GM19240 (cell line): Measurements from ENCODE around the gene VDAC1.

ENCODE experiments used
- DNase-seq: peaks from one replicate; pipeline ENCODE4 v3.0.0; 2011; ENCODE audit warnings: low spot score; ENCODE audit not compliant: insufficient read length

VDAC1 gene

GRCh38 chr5:133927300-133928180 lies 77.2 kb downstream of the VDAC1 start:
- DNase-seq = no peak

DNA sequence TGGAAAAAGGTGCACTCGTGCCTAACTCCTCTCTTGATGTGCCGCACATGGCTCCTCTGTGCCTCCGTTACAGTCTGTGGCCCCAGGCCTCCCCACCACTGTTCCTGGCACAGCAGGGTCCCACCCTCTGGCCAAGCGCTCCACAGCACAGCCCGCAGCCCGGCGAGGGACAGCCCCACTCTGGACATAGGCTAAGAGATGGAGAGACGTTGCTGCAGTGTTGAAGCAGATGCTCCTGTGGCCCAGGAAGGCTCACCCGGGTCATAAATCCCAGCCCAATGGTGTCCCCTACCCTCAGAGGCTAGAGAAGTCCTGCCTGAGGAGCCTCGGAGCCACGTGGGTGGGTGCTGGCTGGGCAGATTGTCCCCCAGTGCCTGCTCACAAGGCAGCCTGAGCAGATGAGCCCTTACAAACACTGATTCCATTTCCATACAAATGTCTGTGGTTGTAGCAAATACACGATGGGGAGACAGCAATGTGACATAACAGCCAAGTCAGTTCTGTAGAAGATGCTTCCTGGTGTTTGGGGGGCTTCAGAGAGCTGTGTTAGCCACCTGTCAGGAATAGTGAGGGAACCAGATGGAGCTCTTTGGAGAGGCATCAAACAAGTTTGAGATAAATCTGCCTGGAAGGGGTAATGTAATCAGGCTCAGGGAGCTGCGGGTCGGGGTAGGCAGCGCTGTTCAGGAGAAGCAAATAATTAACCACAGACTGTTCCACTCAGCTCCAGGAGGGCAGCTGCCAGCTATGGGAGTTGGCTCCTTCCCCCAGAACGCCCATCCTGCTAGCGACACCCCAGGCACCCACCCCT lies 78.1 kb downstream of the VDAC1 start:
- no peak for DNase-seq

DNA sequence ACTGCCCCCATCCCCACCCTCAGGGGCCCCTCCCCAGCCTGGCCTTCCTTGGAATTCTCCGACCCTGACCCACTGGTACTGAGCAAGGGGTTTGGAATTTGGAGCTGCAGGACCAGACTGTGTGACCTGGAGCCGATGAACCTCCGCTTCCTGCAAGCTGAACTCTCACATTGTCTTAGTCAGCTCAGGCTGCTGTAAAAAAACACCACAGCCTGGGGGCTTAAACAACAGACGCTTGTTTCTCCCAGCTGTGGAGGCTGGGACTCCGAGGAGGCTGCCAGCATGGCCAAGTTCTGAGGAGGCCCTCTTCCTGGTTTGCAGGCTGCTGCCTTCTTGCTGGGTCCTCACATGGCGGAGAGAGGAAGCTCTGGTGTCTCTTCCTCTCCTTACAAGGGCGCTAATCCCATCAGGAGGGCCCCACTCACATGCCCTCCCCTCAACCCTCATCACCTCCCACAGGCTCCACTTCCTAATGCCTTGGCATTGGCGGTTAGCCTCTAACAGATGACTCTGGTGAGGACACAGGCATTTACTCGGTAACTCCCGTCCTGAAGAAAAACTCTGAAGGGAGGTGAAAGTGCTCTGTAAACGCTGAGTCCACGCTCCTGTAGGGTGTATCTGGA lies 78.8 kb downstream of the VDAC1 start:
- DNase-seq = no peak

DNA sequence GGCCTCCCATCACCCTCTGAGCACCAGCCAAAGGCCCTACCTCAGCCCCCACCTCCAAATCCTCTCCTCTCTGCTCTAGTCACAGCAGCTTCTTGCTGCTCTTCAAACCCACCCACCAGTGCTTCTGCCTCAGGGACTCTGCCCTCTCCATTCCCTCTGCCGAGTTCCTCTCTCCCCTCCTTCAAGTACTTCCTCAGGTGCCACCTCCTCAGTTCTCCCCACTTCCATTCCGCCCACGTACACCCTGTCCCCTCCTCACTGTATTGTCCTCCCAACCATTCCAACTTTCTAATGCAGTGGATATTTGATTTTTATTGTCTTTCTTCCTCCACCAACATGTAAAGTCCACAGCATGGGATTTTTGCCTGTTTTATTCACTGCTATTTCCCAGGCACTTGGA lies 79.5 kb downstream of the VDAC1 start:
- DNase-seq = no peak

DNA sequence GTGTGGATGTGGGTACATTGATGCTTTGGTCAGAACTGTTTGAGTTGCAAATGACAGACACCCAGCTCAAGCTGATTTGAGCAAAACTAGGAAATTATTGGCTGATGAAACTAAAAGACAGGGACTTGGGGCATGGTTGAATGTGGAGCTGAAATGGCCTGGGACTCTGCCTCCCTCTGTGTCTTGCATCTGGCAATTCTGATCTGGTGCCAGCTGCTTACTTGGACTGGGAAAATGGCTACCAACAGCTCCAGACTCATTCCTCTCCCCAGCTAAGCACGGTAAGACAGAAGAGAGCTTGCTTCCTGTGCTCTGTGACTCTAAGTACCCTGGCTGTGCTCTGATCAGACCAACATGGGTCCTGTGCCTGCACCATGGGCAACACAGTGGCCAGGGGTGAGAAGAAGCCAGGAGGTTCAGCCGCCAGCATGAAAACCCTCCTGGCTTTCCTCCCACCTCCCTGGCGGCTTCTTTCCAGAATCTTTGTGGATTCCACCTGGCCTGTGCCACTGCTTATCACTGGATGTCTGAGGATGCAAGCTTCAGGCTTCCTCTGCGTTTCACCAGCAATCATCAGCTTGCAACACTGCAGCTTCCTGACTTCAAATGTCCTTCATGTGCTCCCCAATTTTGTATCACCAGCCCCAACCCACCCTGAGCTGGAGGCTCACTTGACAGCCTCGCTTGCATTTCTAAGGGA lies 80.4 kb downstream of the VDAC1 start:
- DNase-seq = no peak

DNA sequence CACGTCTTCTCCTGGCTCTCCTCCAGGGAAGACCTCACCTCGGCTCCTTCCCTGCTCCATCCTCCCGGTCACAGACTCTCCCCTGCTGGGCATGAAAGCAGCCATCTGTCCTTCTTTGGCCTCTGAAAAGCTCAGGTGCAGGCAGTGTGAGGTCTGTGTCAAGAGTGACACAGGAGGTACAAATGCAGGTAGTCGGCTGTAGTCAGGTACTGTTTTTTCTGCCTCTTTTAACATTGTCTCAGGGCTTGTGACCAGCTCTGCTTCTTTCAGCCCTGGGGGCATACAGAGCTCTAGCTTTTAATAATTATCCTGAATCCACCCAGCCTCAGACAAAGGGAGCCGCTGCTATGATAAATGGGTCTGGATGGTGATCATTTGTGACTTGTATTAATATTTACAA lies 82.8 kb downstream of the VDAC1 start:
- no peak for DNase-seq
